Measurements from ENCODE around the gene CUX1.

DNA sequence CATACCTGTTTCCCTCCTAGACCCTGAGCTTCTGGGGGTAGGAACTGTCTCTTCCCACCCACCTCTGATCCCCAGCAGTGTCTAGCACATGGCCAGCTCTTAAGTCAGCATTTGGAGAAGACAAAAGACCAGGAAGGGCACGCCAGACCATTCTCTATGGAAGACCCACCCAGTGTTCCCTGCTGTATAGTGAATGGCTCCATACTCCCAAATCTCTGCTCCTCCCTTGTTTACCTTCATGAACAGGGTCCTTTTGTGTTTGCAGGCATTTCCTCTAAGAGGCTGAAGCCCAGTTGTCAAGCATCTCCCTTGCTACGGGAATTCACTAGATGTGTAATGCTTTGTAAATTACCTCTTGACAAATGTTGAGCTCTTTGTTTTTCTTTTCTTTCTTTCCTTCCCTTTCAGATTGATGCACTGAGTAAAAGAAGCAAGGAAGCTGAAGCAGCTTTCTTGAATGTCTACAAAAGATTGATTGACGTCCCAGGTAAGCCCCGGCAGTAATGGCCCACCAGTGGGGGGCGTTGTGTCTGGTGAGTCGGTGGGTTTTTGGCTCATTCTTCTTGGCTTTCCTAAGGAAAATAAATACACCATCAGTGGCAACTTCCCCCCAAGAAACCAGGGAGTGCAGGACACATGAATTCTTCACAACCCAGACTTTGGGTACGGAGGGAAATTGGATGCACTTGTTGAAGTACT lies 252.7 kb downstream of the CUX1 start:
- TF ChIP-seq, protein P1, sequence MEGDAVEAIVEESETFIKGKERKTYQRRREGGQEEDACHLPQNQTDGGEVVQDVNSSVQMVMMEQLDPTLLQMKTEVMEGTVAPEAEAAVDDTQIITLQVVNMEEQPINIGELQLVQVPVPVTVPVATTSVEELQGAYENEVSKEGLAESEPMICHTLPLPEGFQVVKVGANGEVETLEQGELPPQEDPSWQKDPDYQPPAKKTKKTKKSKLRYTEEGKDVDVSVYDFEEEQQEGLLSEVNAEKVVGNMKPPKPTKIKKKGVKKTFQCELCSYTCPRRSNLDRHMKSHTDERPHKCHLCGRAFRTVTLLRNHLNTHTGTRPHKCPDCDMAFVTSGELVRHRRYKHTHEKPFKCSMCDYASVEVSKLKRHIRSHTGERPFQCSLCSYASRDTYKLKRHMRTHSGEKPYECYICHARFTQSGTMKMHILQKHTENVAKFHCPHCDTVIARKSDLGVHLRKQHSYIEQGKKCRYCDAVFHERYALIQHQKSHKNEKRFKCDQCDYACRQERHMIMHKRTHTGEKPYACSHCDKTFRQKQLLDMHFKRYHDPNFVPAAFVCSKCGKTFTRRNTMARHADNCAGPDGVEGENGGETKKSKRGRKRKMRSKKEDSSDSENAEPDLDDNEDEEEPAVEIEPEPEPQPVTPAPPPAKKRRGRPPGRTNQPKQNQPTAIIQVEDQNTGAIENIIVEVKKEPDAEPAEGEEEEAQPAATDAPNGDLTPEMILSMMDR (conservative IDR thresholded peaks at IDR 0.05; ENCODE audit: low read depth, low read length), result peak; percentile 38; the same call in 1 of the 2 replicates
- TF ChIP-seq EZH2 (IDR thresholded peaks at IDR 0.05; ENCODE audit: low read length, unreplicated experiment) (no peak), EZH2phosphoT487 (IDR thresholded peaks at IDR 0.05; ENCODE audit: borderline replicate concordance, low read length) (no peak)
